K562 (cell line): ENCODE results near the gene PRR35.

Experiments used
- MYC ChIP-seq, 2 experiments: fragments of 250-450 bp in 1 of 2; sonication (Bioruptor Pico) in 1 of 2; IDR thresholded peaks; 2 replicates each; pipeline versions ENCODE4 v1.5.1 to v1.6.1; 2012 to 2021; ENCODE audit warnings: low read depth in 2 of 2, borderline replicate concordance in 1 of 2, improper control_type of control experiment in 1 of 2, low read length in 1 of 2, mild to moderate bottlenecking in 1 of 2, moderate library complexity in 1 of 2
- RAD21 ChIP-seq, 2 experiments: fragments of 250-450 bp in 1 of 2; fragments of 450-650 bp in 1 of 2; sonication (Bioruptor Pico) in 1 of 2; formaldehyde crosslinking in 1 of 2; IDR thresholded peaks in 1 of 2; conservative IDR thresholded peaks in 1 of 2; 2 replicates each; pipeline versions ENCODE4 v1.4.0 to v1.8.0; 2020 to 2022; ENCODE audit warnings: mild to moderate bottlenecking in 2 of 2, moderate library complexity in 1 of 2
- ZFP30 ChIP-seq: fragments of 250-450 bp; sonication (Bioruptor Pico); IDR thresholded peaks from 2 replicates; pipeline ENCODE4 v1.8.0; 2022; ENCODE audit warnings: moderate library complexity, mild to moderate bottlenecking, inconsistent platforms, borderline replicate concordance
- ZNF143 ChIP-seq: sonication (generic); formaldehyde crosslinking; IDR thresholded peaks from 2 replicates; pipeline ENCODE4 v1.9.0; 2022; ENCODE audit warnings: mild to moderate bottlenecking, missing genetic modification reagents

DNA sequence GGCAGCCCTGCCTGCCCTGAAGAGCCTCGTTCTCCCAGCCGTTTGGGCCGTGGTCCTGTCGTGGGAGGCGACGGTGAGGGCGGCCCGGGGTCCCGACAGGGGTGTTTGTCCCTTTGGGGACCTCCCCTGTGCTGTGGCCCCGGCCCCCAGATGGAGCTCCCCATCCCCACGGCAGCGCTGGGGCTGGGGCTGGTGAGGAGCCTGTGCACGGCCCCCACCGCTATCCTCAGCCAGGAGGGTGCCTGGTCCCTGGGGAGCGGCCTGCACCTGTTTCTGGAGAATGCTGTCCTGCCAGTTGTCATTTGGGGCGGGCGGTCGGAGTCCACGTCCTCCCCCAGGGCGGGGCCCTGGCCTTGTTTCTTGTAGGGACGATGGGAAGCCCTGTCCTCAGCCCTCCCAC, 26.1 kb upstream of the PRR35 start:
- TF ChIP-seq ZFP30 (CRISPR knock-in tag): no peak
- TF ChIP-seq RAD21 (CRISPR knock-in tag; conservative IDR thresholded peaks at IDR 0.05 in 1 of 2, IDR thresholded peaks at IDR 0.05 in 1 of 2): no peak
- no peak for TF ChIP-seq MYC (IDR thresholded peaks at IDR 0.05; ENCODE audit: low read depth, low read length)
- no peak for TF ChIP-seq MYC (CRISPR knock-in tag; IDR thresholded peaks at IDR 0.05; ENCODE audit: borderline replicate concordance, low read depth)
- TF ChIP-seq ZNF143 (CRISPR knock-in tag): no peak
